PC-9 (cell line): ENCODE results near the gene AGBL4. TPM values are rescaled to one million over a fixed set of nuclear protein-coding genes. Genes with fewer than 3 reads are reported as not detected.

Source experiments
- BruUV-seq: library from RNA; stranded (reverse); fragments of 400-500 nt; replicated peaks from 2 replicates; lab custom pipeline; 2021; lab: Mats Ljungman, UMichigan
- CTCF ChIA-PET: fragments of 300-600 bp; sonication (Branson Sonifier 250); formaldehyde crosslinking; loops from one replicate; lab custom pipeline; 2022; ENCODE audit warnings: antibody characterized with exemption; lab: Charles Lee
- POLR2A ChIA-PET: fragments of 300-600 bp; sonication (Branson Sonifier 250); formaldehyde crosslinking; loops from one replicate; lab custom pipeline; 2022; ENCODE audit warnings: antibody characterized with exemption; ENCODE audit not compliant: unreplicated experiment; lab: Charles Lee
- DNase-seq, 2 experiments: peaks; one replicate each; pipeline versions ENCODE4 v3.0.0 to v3.0.0-alpha.2; 2015 to 2022; ENCODE audit warnings: mixed read lengths in 1 of 2
- H2AFZ ChIP-seq: fragments of 200-600 bp; sonication (generic); 2 replicates; pipeline ENCODE4 v1.8.1; 2017; ENCODE audit warnings: antibody characterized with exemption
- H3F3A ChIP-seq: fragments of 200-600 bp; sonication (generic); 2 replicates; pipeline ENCODE4 v1.8.1; 2017; ENCODE audit warnings: antibody characterized with exemption, mild to moderate bottlenecking, low read depth; ENCODE audit not compliant: insufficient read depth
- H3K27ac ChIP-seq: fragments of 200-600 bp; sonication (generic); 2 replicates; pipeline ENCODE4 v1.6.1; 2016; ENCODE audit warnings: mixed run types
- H3K27me3 ChIP-seq: fragments of 200-600 bp; sonication (generic); 2 replicates; pipeline ENCODE4 v1.6.1; 2016; ENCODE audit warnings: low read depth, mixed run types; ENCODE audit not compliant: insufficient read depth
- H3K36me3 ChIP-seq: fragments of 200-600 bp; sonication (generic); 2 replicates; pipeline ENCODE4 v1.6.1; 2016; ENCODE audit warnings: low read depth, mixed run types
- H3K4me1 ChIP-seq: fragments of 200-600 bp; sonication (generic); replicated peaks from 2 replicates; pipeline ENCODE4 v1.6.1; 2016; ENCODE audit warnings: mixed run types; ENCODE audit not compliant: insufficient read depth
- H3K4me2 ChIP-seq: fragments of 200-600 bp; sonication (generic); 2 replicates; pipeline ENCODE4 v1.6.1; 2017; ENCODE audit warnings: mixed run types
- H3K4me3 ChIP-seq: fragments of 200-600 bp; sonication (generic); 2 replicates; pipeline ENCODE4 v1.6.1; 2016; ENCODE audit warnings: mixed run types
- H3K79me2 ChIP-seq: fragments of 200-600 bp; sonication (generic); 2 replicates; pipeline ENCODE4 v1.6.1; 2017; ENCODE audit warnings: low read depth, mixed run types
- H3K9me2 ChIP-seq: fragments of 200-600 bp; sonication (generic); 2 replicates; pipeline ENCODE4 v1.8.1; 2017; ENCODE audit warnings: mild to moderate bottlenecking; ENCODE audit not compliant: insufficient read depth
- H3K9me3 ChIP-seq: fragments of 200-600 bp; sonication (generic); 2 replicates; pipeline ENCODE4 v1.8.1; 2016; ENCODE audit warnings: low read depth; ENCODE audit not compliant: insufficient read depth
- H4K20me1 ChIP-seq: fragments of 200-600 bp; sonication (generic); 2 replicates; pipeline ENCODE4 v1.8.1; 2017; ENCODE audit not compliant: insufficient read depth
- CTCF ChIP-seq: fragments of 200-600 bp; sonication (generic); conservative IDR thresholded peaks from 2 replicates; pipeline ENCODE4 v1.6.1; 2017; ENCODE audit warnings: mixed run types, antibody characterized with exemption, mild to moderate bottlenecking, moderate library complexity
- EZH2 ChIP-seq: fragments of 200-600 bp; sonication (generic); IDR thresholded peaks from 2 replicates; pipeline ENCODE4 v1.8.0; 2017; ENCODE audit warnings: antibody characterized with exemption, low read depth
- intact Hi-C: fragments of 100-400 bp; cut with micrococcal nuclease; formaldehyde crosslinking; loops from one replicate; pipeline ENCODE4 v1.10.0; 2022; ENCODE audit not compliant: unreplicated experiment
- total RNA-seq: library from RNA; stranded (reverse); gene quantifications from 2 replicates; pipeline ENCODE4 v1.2.3, GENCODE V29; 2021

AGBL4 gene
- total RNA-seq, 1 experiment from 2014 or later = not detected

DNA sequence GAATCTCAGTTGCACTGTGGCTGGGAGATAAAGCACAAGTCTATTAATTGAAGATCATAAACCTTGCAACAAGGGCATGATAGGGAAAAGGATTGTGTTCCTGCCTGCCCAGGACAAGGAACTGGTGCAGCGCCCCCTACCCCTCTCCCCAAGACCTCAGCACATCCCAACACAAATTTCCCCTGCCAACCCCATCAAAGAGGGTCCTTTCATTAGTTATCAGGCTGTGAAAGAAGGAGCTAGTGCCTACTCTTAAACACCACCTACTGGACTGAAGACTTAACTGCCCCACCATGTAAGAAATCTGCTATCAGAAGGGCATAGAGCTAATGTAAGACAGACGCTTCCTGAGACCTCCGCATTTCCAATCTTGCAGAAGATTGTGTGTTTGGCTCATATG lies 372.6 kb downstream of the AGBL4 start:
- H3K4me2 ChIP-seq = no peak overlapping the region
- H3K9me3 ChIP-seq = no peaks in the 10 kb centered on the region
- H3K27ac ChIP-seq = no peak overlapping the region
- POLR2A ChIA-PET = no interaction called here
- TF ChIP-seq CTCF = no peak
- TF ChIP-seq EZH2 = no peak
- H2AFZ ChIP-seq = no peak overlapping the region
- no peak for DNase-seq
- H4K20me1 ChIP-seq = no peaks in the 10 kb centered on the region
- H3F3A ChIP-seq = no peaks in the 10 kb centered on the region
- no peaks in the 10 kb centered on the region for H3K79me2 ChIP-seq
- H3K4me1 ChIP-seq = no peaks in the 10 kb centered on the region
- intact Hi-C loops = no loop called here
- H3K4me3 ChIP-seq = no peak overlapping the region
- BruUV-seq = no TSS peak
- CTCF ChIA-PET = interaction anchor here (0.6 kb wide), 1 partner anchor 594 kb away, joined by 3 read pairs; no protein-coding TSS in a partner anchor
- no peaks in the 10 kb centered on the region for H3K9me2 ChIP-seq
- no peaks in the 10 kb centered on the region for H3K27me3 ChIP-seq
- no peaks in the 10 kb centered on the region for H3K36me3 ChIP-seq

DNA sequence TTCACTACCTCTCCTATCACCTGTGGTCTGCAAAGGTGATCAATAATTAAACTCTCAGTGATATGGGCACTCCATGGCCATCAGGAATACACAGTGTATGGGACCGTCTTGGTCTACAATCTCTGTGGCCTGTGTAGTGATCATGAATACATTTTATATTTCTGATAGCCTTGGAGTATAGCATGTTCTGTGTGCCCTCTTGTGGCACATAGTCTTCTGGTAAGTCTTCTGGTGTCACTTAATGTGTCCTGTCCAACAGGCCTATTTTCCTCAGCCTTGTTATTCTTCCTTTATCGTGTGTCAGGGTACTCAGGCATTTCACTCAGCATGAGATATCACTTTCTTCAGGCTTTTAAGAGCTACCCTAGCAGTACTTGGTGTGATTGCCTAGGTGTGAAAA lies 393.6 kb downstream of the AGBL4 start:
- H2AFZ ChIP-seq = no peak overlapping the region
- H3K27me3 ChIP-seq = no peaks in the 10 kb centered on the region
- H4K20me1 ChIP-seq = no peaks in the 10 kb centered on the region
- no TSS peak for BruUV-seq
- DNase-seq = no peak
- intact Hi-C loops = no loop called here
- H3K79me2 ChIP-seq = no peaks in the 10 kb centered on the region
- no peak overlapping the region for H3K4me3 ChIP-seq
- no peaks in the 10 kb centered on the region for H3K9me3 ChIP-seq
- ChIA-PET POLR2A (no interaction called here), CTCF (no interaction called here)
- H3K4me1 ChIP-seq = no peaks in the 10 kb centered on the region
- TF ChIP-seq EZH2 (no peak), CTCF (no peak; the same call in 1 of the 2 replicates)
- no peak overlapping the region for H3K27ac ChIP-seq
- H3K9me2 ChIP-seq = no peaks in the 10 kb centered on the region
- H3F3A ChIP-seq = no peaks in the 10 kb centered on the region
- H3K4me2 ChIP-seq = no peak overlapping the region
- no peaks in the 10 kb centered on the region for H3K36me3 ChIP-seq

- BruUV-seq = no TSS peak
- Histone ChIP-seq H3K36me3 (no peaks in the 10 kb centered on the region), H3F3A (no peaks in the 10 kb centered on the region), H2AFZ (no peak overlapping the region), H3K9me3 (no peaks in the 10 kb centered on the region), H3K4me2 (no peak overlapping the region), H3K4me1 (no peaks in the 10 kb centered on the region), H3K27ac (no peak overlapping the region), H3K27me3 (no peaks in the 10 kb centered on the region), H3K79me2 (no peaks in the 10 kb centered on the region), H4K20me1 (no peaks in the 10 kb centered on the region), H3K4me3 (no peak overlapping the region), H3K9me2 (no peaks in the 10 kb centered on the region)
- TF ChIP-seq CTCF (no peak), EZH2 (no peak)
- intact Hi-C loops = no loop called here
- POLR2A ChIA-PET = no interaction called here
- CTCF ChIA-PET = no interaction called here
- no peak for DNase-seq
These were observed 396.0 kb downstream of the AGBL4 start for GRCh38 chr1:49627781-49628180.
